Prostate gland (tissue), 2 donors: ENCODE measurements around the gene GSE1.

Source experiments
- POLR2A ChIP-seq: fragments of 450-650 bp; IDR thresholded peaks from one replicate; pipeline ENCODE4 v1.6.1; 2016; ENCODE audit warnings: antibody characterized with exemption, mild to moderate bottlenecking
- POLR2AphosphoS5 ChIP-seq: sonication (generic); formaldehyde crosslinking; IDR thresholded peaks from one replicate; pipeline ENCODE4 v1.6.1; 2017; ENCODE audit warnings: antibody characterized with exemption
- TF ChIP-seq, protein P1 (sequence below), 4 experiments: fragments of 200-600 bp in 2 of 4; fragments of 450-650 bp in 2 of 4; sonication (generic) in 2 of 4; IDR thresholded peaks; 1 replicate in 3 of 4; 2 replicates in 1 of 4; pipeline ENCODE4 v1.5.1; 2016 to 2019; ENCODE audit warnings: antibody characterized with exemption in 4 of 4, mild to moderate bottlenecking in 2 of 4, moderate library complexity in 2 of 4

DNA sequence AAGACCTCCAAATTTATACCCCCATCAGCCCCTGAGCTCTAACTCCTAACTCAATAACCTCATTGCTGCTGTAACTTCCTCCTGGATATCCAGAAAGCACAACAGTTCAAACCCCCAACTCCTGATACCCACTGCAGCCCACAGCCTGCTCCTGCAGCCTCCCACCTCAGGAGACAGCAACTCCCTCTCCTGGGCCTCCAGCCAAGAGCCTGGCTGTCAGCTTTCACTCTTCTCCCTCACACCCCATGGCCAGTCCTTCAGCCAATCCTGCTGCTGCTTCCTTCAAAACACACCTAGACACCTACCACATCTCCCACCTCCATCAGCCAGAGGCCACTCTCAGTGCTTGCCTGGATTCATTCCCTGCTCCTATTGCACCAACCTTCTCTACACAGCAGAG is 70.2 kb downstream of the GSE1 start:
- TF ChIP-seq POLR2A (no peak), POLR2AphosphoS5 (no peak)
- TF ChIP-seq, protein P1, sequence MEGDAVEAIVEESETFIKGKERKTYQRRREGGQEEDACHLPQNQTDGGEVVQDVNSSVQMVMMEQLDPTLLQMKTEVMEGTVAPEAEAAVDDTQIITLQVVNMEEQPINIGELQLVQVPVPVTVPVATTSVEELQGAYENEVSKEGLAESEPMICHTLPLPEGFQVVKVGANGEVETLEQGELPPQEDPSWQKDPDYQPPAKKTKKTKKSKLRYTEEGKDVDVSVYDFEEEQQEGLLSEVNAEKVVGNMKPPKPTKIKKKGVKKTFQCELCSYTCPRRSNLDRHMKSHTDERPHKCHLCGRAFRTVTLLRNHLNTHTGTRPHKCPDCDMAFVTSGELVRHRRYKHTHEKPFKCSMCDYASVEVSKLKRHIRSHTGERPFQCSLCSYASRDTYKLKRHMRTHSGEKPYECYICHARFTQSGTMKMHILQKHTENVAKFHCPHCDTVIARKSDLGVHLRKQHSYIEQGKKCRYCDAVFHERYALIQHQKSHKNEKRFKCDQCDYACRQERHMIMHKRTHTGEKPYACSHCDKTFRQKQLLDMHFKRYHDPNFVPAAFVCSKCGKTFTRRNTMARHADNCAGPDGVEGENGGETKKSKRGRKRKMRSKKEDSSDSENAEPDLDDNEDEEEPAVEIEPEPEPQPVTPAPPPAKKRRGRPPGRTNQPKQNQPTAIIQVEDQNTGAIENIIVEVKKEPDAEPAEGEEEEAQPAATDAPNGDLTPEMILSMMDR (IDR thresholded peaks at IDR 0.05): no peak
